ENCODE measurements around the gene CDH23. TPM values are rescaled to one million over a fixed set of nuclear protein-coding genes. Genes with fewer than 3 reads are reported as not detected.

CDH23 gene
- total RNA-seq, 2 experiments from 2014 or later = 0.16 to 0.61 TPM

DNA sequence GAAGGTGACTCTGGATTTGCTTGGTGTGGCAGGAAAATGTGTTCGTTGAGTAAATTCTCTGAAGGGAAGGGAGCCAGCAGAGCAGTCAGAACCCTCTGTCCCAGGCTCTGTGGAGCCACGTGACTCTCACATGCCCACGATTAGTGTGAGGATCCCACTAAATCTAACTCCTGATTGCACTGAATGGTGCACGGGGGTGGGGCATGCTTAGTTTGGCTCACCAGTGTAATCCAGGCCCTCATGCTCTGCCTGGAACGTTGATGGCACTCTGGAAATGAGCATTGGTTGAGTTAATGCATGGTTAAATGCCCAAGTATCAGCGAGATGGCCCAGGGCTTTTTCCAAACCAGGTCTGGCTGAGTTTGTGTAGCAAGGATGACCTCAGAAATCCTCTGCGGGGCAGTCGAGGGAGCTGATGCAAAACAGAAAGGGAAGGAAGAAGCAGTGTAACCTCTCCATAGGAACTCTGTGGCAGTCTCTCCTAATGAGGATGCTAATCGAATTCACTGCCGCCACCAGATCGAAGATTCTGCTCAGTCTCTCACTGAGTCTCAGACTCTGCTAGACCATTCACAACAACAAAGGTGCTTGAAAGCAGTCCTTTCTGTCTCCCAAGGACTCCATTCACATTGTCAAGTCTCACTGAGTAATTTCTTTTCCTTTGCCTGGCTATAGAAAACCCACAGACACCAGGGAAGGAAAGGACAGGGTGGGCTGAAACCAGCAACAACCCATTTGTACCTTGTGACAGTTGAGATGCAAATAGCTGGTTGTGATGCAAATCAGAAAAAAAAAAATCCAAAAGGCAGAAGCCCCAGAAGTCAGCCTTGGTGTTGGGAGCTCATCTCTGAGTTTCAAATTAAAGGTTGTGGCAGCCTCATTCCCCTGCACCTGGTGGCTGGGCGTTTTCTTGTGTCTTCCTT, 224.8 kb downstream of the CDH23 start:
- no peaks in the 10 kb centered on the region for H3K36me3 Mint-ChIP-seq
- no peak overlapping the region for H3K4me3 Mint-ChIP-seq
- no peak overlapping the region for H3K27ac Mint-ChIP-seq
- no peak for ATAC-seq
- no peaks in the 10 kb centered on the region for H3K9me3 Mint-ChIP-seq (ENCODE audit: low read depth)
- CTCF ChIA-PET = interaction anchor here (2.0 to 2.3 kb wide), 2 partner anchors 13 to 86 kb away, joined by 5 to 6 read pairs; no protein-coding TSS in a partner anchor
- DNase-seq = no peak
- H3K4me1 Mint-ChIP-seq = no peaks in the 10 kb centered on the region
- H3K27me3 Mint-ChIP-seq = no peaks in the 10 kb centered on the region

DNA sequence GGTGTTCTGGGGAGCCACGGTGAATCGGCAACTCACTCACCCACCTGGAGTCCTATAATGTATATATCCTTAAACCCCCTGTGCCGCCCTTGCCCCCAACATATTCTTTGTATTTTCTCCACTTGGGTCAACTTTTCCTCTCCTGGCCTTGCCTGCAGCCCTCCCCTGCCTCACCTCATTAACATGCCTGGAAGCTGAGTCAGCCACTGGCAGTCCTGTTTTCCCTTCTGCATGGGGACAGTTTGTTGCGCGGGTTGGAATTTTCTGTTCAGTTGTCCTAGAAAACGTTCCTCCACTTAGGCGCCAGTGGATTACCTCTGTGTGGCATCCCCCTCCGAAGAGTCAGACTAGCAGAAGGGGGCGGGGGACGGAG, 225.4 kb downstream of the CDH23 start:
- no peak overlapping the region for H3K27ac Mint-ChIP-seq
- no peak overlapping the region for H3K4me3 Mint-ChIP-seq
- no peak for DNase-seq
- ATAC-seq = no peak
- H3K9me3 Mint-ChIP-seq (ENCODE audit: low read depth) = no peaks in the 10 kb centered on the region
- H3K27me3 Mint-ChIP-seq = no peaks in the 10 kb centered on the region
- H3K4me1 Mint-ChIP-seq = no peaks in the 10 kb centered on the region
- H3K36me3 Mint-ChIP-seq = no peaks in the 10 kb centered on the region
- CTCF ChIA-PET = interaction anchor here (1.2 to 2.3 kb wide), 3 partner anchors 13 to 190 kb away, joined by 3 to 6 read pairs (median 5); no protein-coding TSS in a partner anchor

- H3K27me3 Mint-ChIP-seq = no peaks in the 10 kb centered on the region
- no peaks in the 10 kb centered on the region for H3K36me3 Mint-ChIP-seq
- CTCF ChIA-PET = interaction anchor here (1.2 to 2.3 kb wide), 3 partner anchors 14 to 190 kb away, joined by 3 to 6 read pairs (median 5); no protein-coding TSS in a partner anchor
- ATAC-seq = no peak
- H3K4me3 Mint-ChIP-seq = no peak overlapping the region
- H3K27ac Mint-ChIP-seq = no peak overlapping the region
- H3K4me1 Mint-ChIP-seq = no peaks in the 10 kb centered on the region
- no peak for DNase-seq
- no peaks in the 10 kb centered on the region for H3K9me3 Mint-ChIP-seq (ENCODE audit: low read depth)
Observed at GRCh38 chr10:71622616-71623015, 225.9 kb downstream of the CDH23 start.

DNA sequence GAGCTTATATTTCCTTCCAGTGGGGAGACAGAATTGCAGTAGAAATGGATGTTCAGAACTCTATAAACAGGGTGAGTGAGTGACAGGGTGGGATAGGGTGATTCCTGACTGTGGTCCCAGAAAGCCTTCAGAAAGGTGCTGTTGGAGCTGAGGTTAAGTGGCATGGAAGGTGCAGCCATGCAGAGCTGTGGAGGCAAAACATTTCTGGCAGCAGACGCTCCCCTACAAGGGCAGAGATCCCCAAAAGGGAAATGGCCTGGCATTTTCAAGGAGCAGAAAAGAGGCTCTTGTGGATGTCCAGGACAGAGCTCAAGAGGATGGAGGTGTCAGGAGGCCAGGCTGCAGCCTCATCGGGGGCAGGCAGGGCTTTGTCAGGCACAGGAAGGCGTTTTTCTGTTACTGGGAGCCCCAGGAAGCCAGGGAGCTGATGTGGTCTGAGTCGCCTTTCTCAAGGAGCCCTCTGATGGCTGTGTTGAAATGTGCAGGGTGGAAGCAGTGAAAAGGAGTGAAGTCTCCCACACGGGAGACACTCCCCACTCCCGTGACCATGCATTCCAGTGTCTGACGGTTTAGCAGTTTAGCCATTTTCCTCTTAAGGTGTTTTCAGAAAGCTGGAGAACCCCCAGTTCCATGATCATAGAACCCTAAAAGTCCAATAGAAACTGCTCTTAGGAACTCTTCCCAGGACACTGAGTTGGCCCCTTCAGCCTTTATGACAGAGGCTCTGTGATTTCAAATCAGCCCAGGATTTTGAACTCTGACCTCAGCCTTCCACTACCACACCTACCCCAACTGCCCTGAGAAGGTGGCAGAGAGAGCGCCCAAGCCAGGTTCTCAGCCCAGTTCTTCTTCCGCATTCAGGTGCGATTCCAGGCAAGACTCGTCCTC, 226.6 kb downstream of the CDH23 start:
- H3K4me1 Mint-ChIP-seq = no peaks in the 10 kb centered on the region
- DNase-seq = no peak
- H3K4me3 Mint-ChIP-seq = no peak overlapping the region
- H3K9me3 Mint-ChIP-seq (ENCODE audit: low read depth) = no peaks in the 10 kb centered on the region
- no peak overlapping the region for H3K27ac Mint-ChIP-seq
- H3K36me3 Mint-ChIP-seq = no peaks in the 10 kb centered on the region
- ATAC-seq = no peak
- no peaks in the 10 kb centered on the region for H3K27me3 Mint-ChIP-seq
- CTCF ChIA-PET = interaction anchor here (1.2 to 2.3 kb wide), 5 partner anchors 14 to 273 kb away, joined by 3 to 6 read pairs (median 5); no protein-coding TSS in a partner anchor

DNA sequence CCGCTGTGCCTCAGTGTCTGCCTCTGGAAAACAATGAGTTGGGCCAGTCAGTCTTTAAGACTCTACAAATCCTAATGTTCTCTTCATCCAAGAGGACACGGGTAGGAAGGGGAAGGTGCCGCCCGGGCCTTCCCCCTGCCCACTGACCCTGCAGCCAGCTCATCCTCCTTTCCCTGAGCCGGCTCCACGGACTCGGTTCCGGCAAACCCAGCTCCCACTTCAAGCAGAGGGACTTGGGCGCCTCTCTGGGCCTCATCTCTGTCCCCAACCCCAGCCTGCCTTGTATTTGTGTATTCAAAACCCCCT, 227.2 kb downstream of the CDH23 start:
- Mint-ChIP-seq H3K36me3 (no peaks in the 10 kb centered on the region), H3K4me3 (no peak overlapping the region), H3K9me3 (ENCODE audit: low read depth) (no peaks in the 10 kb centered on the region), H3K27me3 (no peaks in the 10 kb centered on the region), H3K4me1 (no peaks in the 10 kb centered on the region), H3K27ac (no peak overlapping the region)
- no peak for DNase-seq
- no peak for ATAC-seq
- CTCF ChIA-PET = interaction anchor here (1.3 to 1.8 kb wide), 3 partner anchors 53 to 273 kb away, joined by 3 to 6 read pairs (median 3); no protein-coding TSS in a partner anchor

DNA sequence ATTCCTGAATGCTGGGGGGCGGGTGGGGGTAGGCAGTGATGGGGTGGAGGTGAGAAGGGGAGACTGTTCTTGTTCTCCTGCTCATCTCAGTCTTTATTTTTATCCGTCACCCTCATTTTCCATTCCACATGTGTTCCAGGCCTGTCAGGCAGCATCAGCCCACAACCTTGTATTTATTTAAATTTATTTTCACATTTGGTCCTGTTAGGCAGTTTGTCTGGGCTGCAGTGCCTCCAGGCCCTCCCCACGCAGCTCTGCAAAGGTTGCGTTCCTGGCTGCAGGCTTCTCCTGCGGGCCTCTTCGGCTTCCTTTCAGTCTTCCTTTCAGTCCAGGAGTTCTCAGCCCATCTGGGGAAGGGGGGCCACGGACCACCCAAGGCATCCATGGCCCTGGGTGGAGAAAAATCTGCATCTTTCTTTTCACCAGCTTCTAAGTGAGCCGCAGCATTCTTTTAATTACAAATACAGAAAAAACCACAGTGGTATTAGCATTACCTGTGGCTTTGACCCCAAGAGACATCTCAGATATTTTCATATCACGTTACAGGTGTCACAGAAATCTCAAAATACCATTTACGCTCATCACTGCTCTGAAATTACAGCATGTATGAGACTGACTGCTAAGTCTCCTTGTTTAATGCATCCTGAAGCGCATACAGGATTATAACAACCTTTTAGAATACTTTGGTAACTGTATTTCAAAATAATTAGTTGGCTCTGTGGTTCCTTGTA, 228.9 kb downstream of the CDH23 start:
- H3K4me1 Mint-ChIP-seq = no peaks in the 10 kb centered on the region
- H3K9me3 Mint-ChIP-seq (ENCODE audit: low read depth) = no peaks in the 10 kb centered on the region
- no peak overlapping the region for H3K4me3 Mint-ChIP-seq
- DNase-seq (no peak), ATAC-seq (no peak)
- no peak overlapping the region for H3K27ac Mint-ChIP-seq
- no peaks in the 10 kb centered on the region for H3K36me3 Mint-ChIP-seq
- H3K27me3 Mint-ChIP-seq = no peaks in the 10 kb centered on the region
- CTCF ChIA-PET = interaction anchor here (1.3 to 1.8 kb wide), 2 partner anchors 55 to 71 kb away, joined by 3 to 6 read pairs; no protein-coding TSS in a partner anchor

GRCh38 chr10:71627230-71627939, 230.7 kb downstream of the CDH23 start:
- no peak overlapping the region for H3K4me3 Mint-ChIP-seq
- no peaks in the 10 kb centered on the region for H3K36me3 Mint-ChIP-seq
- no peaks in the 10 kb centered on the region for H3K4me1 Mint-ChIP-seq
- H3K9me3 Mint-ChIP-seq (ENCODE audit: low read depth) = no peaks in the 10 kb centered on the region
- no peak for DNase-seq
- no peak overlapping the region for H3K27ac Mint-ChIP-seq
- CTCF ChIA-PET = interaction anchor here (0.8 kb wide), 1 partner anchor 18 kb away, joined by 3 read pairs; no protein-coding TSS in a partner anchor
- H3K27me3 Mint-ChIP-seq = no peaks in the 10 kb centered on the region
- ATAC-seq = no peak

DNA sequence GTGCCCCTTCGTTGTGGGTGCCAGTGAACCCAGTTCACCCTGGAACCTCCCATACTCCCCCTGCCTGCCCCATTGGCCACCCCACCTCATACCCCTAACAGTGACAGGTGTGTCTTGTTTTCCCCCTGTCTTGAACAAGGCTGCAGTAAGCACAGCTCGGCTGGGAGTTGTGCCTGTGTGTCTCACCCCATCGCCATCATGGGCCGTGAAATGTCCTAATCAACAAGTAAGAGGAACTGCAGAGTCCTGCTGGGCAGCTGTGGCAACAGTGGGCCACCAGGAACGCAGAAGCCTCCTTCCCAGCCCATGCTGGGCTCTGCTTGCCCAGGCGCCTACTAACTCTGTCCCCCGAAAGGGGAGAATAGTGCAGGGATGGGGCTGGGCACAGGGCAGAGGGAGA, 231.2 kb downstream of the CDH23 start:
- no peaks in the 10 kb centered on the region for H3K9me3 Mint-ChIP-seq (ENCODE audit: low read depth)
- no peaks in the 10 kb centered on the region for H3K36me3 Mint-ChIP-seq
- no peaks in the 10 kb centered on the region for H3K27me3 Mint-ChIP-seq
- DNase-seq (no peak), ATAC-seq (no peak)
- CTCF ChIA-PET = no interaction called here
- no peak overlapping the region for H3K27ac Mint-ChIP-seq
- no peaks in the 10 kb centered on the region for H3K4me1 Mint-ChIP-seq
- H3K4me3 Mint-ChIP-seq = no peak overlapping the region

GRCh38 chr10:71629131-71629530, 232.4 kb downstream of the CDH23 start:
- H3K4me3 Mint-ChIP-seq = no peak overlapping the region
- H3K27me3 Mint-ChIP-seq = no peaks in the 10 kb centered on the region
- CTCF ChIA-PET = no interaction called here
- no peaks in the 10 kb centered on the region for H3K4me1 Mint-ChIP-seq
- H3K27ac Mint-ChIP-seq = no peak overlapping the region
- no peak for DNase-seq
- no peaks in the 10 kb centered on the region for H3K36me3 Mint-ChIP-seq
- H3K9me3 Mint-ChIP-seq (ENCODE audit: low read depth) = no peaks in the 10 kb centered on the region
- ATAC-seq = no peak

DNA sequence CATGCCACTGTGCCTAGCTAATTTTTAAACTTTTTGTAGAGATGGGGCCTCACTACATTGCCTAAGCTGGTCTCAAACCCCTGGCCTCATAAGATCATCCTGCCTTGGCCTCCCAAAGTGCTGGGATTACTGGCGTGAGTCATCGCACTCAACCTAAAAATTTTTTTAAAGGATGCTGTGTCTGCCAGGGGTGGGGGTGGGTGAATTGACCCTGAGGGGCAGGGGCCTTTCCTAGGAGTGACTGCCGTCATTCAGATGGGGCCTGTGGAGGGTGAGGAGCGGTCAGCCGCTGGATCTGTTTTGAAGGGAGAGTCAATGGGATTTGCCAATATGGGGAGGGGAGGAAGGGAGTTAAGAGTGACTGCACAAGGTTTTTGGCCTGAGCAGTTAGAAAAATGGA, 233.4 kb downstream of the CDH23 start:
- no peaks in the 10 kb centered on the region for H3K9me3 Mint-ChIP-seq (ENCODE audit: low read depth)
- no peaks in the 10 kb centered on the region for H3K36me3 Mint-ChIP-seq
- H3K4me3 Mint-ChIP-seq = no peak overlapping the region
- H3K27me3 Mint-ChIP-seq = no peaks in the 10 kb centered on the region
- DNase-seq (no peak), ATAC-seq (no peak)
- CTCF ChIA-PET = no interaction called here
- H3K27ac Mint-ChIP-seq = no peak overlapping the region
- H3K4me1 Mint-ChIP-seq = no peaks in the 10 kb centered on the region

DNA sequence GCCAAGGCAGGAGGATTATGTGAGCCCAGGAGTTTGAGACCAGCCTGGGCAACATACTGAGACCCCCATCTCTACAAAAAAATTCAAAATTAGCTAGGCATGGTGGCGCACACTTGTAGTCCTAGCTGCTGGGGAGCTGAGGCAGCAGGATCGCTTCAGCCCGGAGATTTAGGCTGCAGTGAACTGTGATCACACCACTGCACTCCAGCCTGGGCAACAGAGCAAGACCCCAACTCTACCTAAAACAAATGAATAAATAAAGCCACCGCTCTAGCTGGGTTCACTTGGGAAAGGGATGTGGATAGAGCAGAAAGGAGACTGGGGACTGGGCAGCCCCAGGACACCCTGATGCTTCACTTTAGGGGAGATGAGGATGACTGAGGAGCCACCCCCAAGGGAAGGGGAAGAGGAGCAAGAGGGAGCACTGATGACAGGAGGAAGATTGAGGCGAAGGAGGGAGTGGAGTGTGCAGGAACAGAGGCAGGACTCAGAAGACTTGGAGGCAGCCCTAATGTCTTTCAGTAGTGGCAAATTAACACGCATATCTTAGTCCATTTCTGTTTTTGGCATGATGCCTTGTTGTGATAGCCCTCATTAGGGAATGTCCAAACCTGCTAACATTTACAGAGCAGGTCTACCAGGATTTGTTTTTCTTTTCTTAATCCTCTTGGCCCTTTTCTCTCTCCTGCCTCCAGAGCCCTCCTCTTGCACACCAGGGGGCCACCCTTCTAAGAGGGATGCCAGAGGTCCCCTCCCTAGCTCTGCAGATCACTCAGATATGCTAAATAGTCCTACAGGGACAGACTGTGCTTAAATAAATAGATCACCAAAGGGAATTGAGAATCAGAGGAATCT, 234.5 kb downstream of the CDH23 start:
- no peak overlapping the region for H3K27ac Mint-ChIP-seq
- DNase-seq (no peak), ATAC-seq (no peak)
- H3K9me3 Mint-ChIP-seq (ENCODE audit: low read depth) = no peaks in the 10 kb centered on the region
- no peaks in the 10 kb centered on the region for H3K27me3 Mint-ChIP-seq
- no peaks in the 10 kb centered on the region for H3K4me1 Mint-ChIP-seq
- H3K36me3 Mint-ChIP-seq = no peaks in the 10 kb centered on the region
- H3K4me3 Mint-ChIP-seq = no peak overlapping the region
- CTCF ChIA-PET = no interaction called here

DNA sequence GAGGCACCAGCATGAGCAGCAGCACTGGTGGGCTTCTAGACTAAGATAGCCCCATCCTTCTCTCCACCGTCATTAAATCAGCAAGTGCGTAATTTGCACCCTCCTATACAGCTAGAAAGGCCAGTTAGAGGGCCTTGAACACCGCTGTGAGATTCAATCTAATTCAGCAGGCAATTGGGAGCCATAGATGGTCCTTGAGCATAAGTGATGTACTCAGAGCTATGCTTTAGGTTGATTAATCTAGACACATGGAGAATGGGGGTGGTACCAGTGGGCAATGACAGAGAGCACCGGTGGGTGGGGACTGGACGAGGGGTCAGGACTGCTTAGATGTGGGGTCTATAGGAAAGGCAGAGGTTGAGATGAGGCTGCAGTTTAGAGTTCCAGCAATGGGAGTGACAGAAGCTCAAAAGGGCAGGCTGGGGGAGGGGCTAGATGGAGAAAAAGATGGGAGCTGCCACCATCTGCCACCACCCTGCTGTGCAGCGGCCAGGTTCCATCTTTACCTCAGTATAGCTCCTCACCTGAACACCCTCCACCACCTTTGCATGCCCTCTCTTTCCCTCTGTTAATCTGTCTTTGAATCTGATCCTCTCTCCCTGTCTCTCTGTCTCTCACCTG, 235.6 kb downstream of the CDH23 start:
- no peak for ATAC-seq
- CTCF ChIA-PET = no interaction called here
- DNase-seq = no peak
- H3K27ac Mint-ChIP-seq = no peak overlapping the region
- no peaks in the 10 kb centered on the region for H3K9me3 Mint-ChIP-seq (ENCODE audit: low read depth)
- no peaks in the 10 kb centered on the region for H3K36me3 Mint-ChIP-seq
- no peaks in the 10 kb centered on the region for H3K4me1 Mint-ChIP-seq
- no peak overlapping the region for H3K4me3 Mint-ChIP-seq
- no peaks in the 10 kb centered on the region for H3K27me3 Mint-ChIP-seq
